ENCODE results near the gene PLK5.
"Not testable (repeated sequence)": the region's sequence is repeated elsewhere in the genome, so short reads cannot be mapped to it uniquely, and the experiment has no call there.

PLK5 gene
- 0.04 to 0.18 reads per million in 2 experiments for total RNA-seq

GRCh38 chr19:1523412-1524286 is at the start of gene PLK5:
Gene PLK5 (plus strand): TSS chr19:1524077. CDS start chr19:1526997, 2,920 bp downstream.
- DNase-seq (ENCODE audit: low read depth): no peak

GRCh38 chr19:1474765-1475351 is 49.0 kb upstream of the PLK5 start:
- no peak for DNase-seq (ENCODE audit: low read depth)

GRCh38 chr19:1475751-1476437 is 48.0 kb upstream of the PLK5 start:
- DNase-seq (ENCODE audit: low read depth): no peak

GRCh38 chr19:1477056-1477455 is 46.8 kb upstream of the PLK5 start:
- not testable (repeated sequence) for DNase-seq (ENCODE audit: low read depth)

- DNase-seq (ENCODE audit: low read depth): peak; percentile 83
These were observed 44.8 kb upstream of the PLK5 start, which contains the start of gene C19orf25 for GRCh38 chr19:1478934-1479707. Gene C19orf25 (minus strand): TSS chr19:1479215. CDS start chr19:1478903, 312 bp downstream.

GRCh38 chr19:1481224-1481892 is 42.5 kb upstream of the PLK5 start:
- DNase-seq (ENCODE audit: low read depth): no peak

- no peak for DNase-seq (ENCODE audit: low read depth)
These were observed 42.0 kb upstream of the PLK5 start for GRCh38 chr19:1481893-1482360.

GRCh38 chr19:1482361-1483130 is 41.3 kb upstream of the PLK5 start:
- no peak for DNase-seq (ENCODE audit: low read depth)

- no peak for DNase-seq (ENCODE audit: low read depth)
These were observed 40.5 kb upstream of the PLK5 start for GRCh38 chr19:1483131-1483978.

- no peak for DNase-seq (ENCODE audit: low read depth)
These were observed 39.9 kb upstream of the PLK5 start for GRCh38 chr19:1483979-1484428.

GRCh38 chr19:1486720-1487575 is 36.9 kb upstream of the PLK5 start:
- DNase-seq (ENCODE audit: low read depth): no peak

- no peak for DNase-seq (ENCODE audit: low read depth)
These were observed 36.1 kb upstream of the PLK5 start for GRCh38 chr19:1487576-1488281.

- DNase-seq (ENCODE audit: low read depth): no peak
These were observed 35.6 kb upstream of the PLK5 start for GRCh38 chr19:1488282-1488601.

GRCh38 chr19:1489463-1490310 is 34.2 kb upstream of the PLK5 start:
- no peak for DNase-seq (ENCODE audit: low read depth)

- DNase-seq (ENCODE audit: low read depth): peak; percentile 98
These were observed 33.4 kb upstream of the PLK5 start, which contains the start of gene PCSK4 for GRCh38 chr19:1490311-1491113. Gene PCSK4 (minus strand): TSS chr19:1490350. CDS start chr19:1490346, 4 bp downstream.
